Measurements from ENCODE around the gene SLC34A3. TPM values are rescaled to one million over a fixed set of nuclear protein-coding genes. Genes with fewer than 3 reads are reported as not detected.

The SLC34A3 gene
- not detected in 2 replicates for total RNA-seq

GRCh38 chr9:137230705-137231371, at the start of gene SLC34A3:
Gene SLC34A3 (plus strand): TSS chr9:137230901. CDS start chr9:137231703, 802 bp downstream.

GRCh38 chr9:137188490-137189296, 42.0 kb upstream of the SLC34A3 start, which contains the start of the genes ANAPC2 and SSNA1:
Gene ANAPC2 (minus strand): TSS chr9:137188560. CDS start chr9:137188532, 28 bp downstream.
Gene SSNA1 (plus strand): TSS chr9:137188676. CDS start chr9:137188727, 51 bp downstream.

GRCh38 chr9:137200311-137201204, 30.1 kb upstream of the SLC34A3 start, which contains the start of gene TPRN:
Gene TPRN (minus strand): TSS chr9:137200741. CDS start chr9:137200711, 30 bp downstream.

GRCh38 chr9:137205126-137206069, 25.3 kb upstream of the SLC34A3 start, which contains the start of the genes NDOR1 and TMEM203:
Gene NDOR1 (plus strand): TSS chr9:137205700. CDS start chr9:137205778, 78 bp downstream.
Gene TMEM203 (minus strand): TSS chr9:137205648. CDS start chr9:137205414, 234 bp downstream.

GRCh38 chr9:137222190-137223077, 8.3 kb upstream of the SLC34A3 start, which contains the start of gene RNF208:
Gene RNF208 (minus strand): TSS chr9:137222240. CDS start chr9:137221212, 1,028 bp downstream.

GRCh38 chr9:137224830-137225694, 5.6 kb upstream of the SLC34A3 start, which contains the start of gene CYSRT1:
Gene CYSRT1 (plus strand): TSS chr9:137225174. CDS start chr9:137225622, 448 bp downstream.

GRCh38 chr9:137227054-137227852, 3.4 kb upstream of the SLC34A3 start, which contains the start of gene RNF224:
Gene RNF224 (plus strand): TSS chr9:137227502. CDS start chr9:137228336, 834 bp downstream.

GRCh38 chr9:137240841-137241489, 10.3 kb downstream of the SLC34A3 start, which contains the start of gene TUBB4B:
Gene TUBB4B (plus strand): TSS chr9:137241287. CDS start chr9:137241361, 74 bp downstream.

GRCh38 chr9:137251194-137251461, 20.4 kb downstream of the SLC34A3 start, which contains the start of gene STPG3:
Gene STPG3 (plus strand): TSS chr9:137251286. CDS start chr9:137251287, 1 bp downstream.

GRCh38 chr9:137254624-137255447, 24.1 kb downstream of the SLC34A3 start, which contains the start of gene NELFB:
Gene NELFB (plus strand): TSS chr9:137255327.

GRCh38 chr9:137277329-137278041, 46.8 kb downstream of the SLC34A3 start, which contains the start of gene TOR4A:
Gene TOR4A (plus strand): TSS chr9:137277726. CDS start chr9:137278690, 964 bp downstream.

